Transverse colon (tissue), 1 donor: ENCODE results near the gene ETNPPL.

ENCODE experiments used
- EP300 ChIP-seq: sonication (generic); formaldehyde crosslinking; IDR thresholded peaks from one replicate; pipeline ENCODE4 v1.6.1; 2017; ENCODE audit warnings: antibody characterized with exemption, low read depth
- POLR2A ChIP-seq: fragments of 450-650 bp; IDR thresholded peaks from one replicate; pipeline ENCODE4 v1.6.1; 2016; ENCODE audit warnings: antibody characterized with exemption, mild to moderate bottlenecking, moderate library complexity

DNA sequence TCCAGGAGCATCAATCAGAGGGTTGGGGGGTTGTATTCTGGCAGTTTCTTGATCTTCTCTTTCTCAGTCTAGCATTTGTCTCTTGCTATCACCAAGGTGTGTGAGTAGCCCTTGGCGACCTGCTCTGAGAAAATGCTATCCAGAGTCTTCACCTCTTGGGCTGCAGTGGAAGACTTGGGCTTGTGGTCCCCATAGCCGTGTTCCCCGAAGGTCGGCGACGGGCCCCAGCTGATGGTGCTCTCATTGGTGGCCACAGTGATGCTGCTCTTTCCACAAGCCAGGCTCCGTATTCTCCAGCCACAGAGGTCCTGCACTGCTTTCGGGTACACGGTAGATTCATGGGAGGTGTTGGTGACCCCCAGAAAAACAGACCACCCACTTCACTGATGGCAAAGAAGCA is 25.9 kb upstream of the ETNPPL start:
- TF ChIP-seq POLR2A (no peak), EP300 (no peak)
